OCI-LY1 (cell line): Measurements from ENCODE around the gene CEP85L.

ENCODE experiments used
- CTCF ChIP-seq: fragments of 200-600 bp; sonication (generic), shearing (Covaris generic); IDR thresholded peaks from 2 replicates; pipeline ENCODE4 v1.5.1; 2017; ENCODE audit warnings: mild to moderate bottlenecking, antibody characterized with exemption, low read length, moderate library complexity, mixed read lengths
- EZH2 ChIP-seq: fragments of 200-600 bp; sonication (generic), shearing (Covaris generic); IDR thresholded peaks from 2 replicates; pipeline ENCODE4 v1.8.0; 2017; ENCODE audit warnings: borderline replicate concordance, mixed run types, mild to moderate bottlenecking, antibody characterized with exemption, low read length, moderate library complexity, mixed read lengths

GRCh38 chr6:118535176-118535844 lies 116.1 kb downstream of the CEP85L start:
- TF ChIP-seq CTCF, result no peak
- TF ChIP-seq EZH2, result no peak
